GM23338 (cell line): ENCODE data around the gene CACNA1B. TPM values are rescaled to one million over a fixed set of nuclear protein-coding genes. Genes with fewer than 3 reads are reported as not detected.

Experiments
- ATAC-seq: fragments of 200-7000 bp; cut with Tn5 transposase; 3 replicates; pipeline ENCODE4 v1.9.1; 2020
- DNase-seq: peaks from one replicate; pipeline ENCODE4 v3.0.0-alpha.2; 2015; ENCODE audit warnings: low spot score
- H2AFZ ChIP-seq: fragments of 200-600 bp; sonication (generic); 2 replicates; pipeline ENCODE4 v1.8.0; 2016; ENCODE audit warnings: antibody characterized with exemption, mild to moderate bottlenecking, moderate library complexity
- H3F3A ChIP-seq: fragments of 200-600 bp; sonication (generic); replicated peaks from 2 replicates; pipeline ENCODE4 v1.8.0; 2017; ENCODE audit warnings: antibody characterized with exemption, mixed run types, low read depth
- H3K27ac ChIP-seq: fragments of 200-600 bp; sonication (generic); 2 replicates; pipeline ENCODE4 v1.6.1; 2016; ENCODE audit warnings: low read depth
- H3K27me3 ChIP-seq: fragments of 200-600 bp; sonication (generic); 2 replicates; pipeline ENCODE4 v1.8.0; 2016; ENCODE audit warnings: mild to moderate bottlenecking, mixed run types, moderate library complexity; ENCODE audit not compliant: insufficient read depth
- H3K36me3 ChIP-seq: fragments of 200-600 bp; sonication (generic); 2 replicates; pipeline ENCODE4 v1.8.0; 2016; ENCODE audit warnings: mild to moderate bottlenecking; ENCODE audit not compliant: insufficient read depth
- H3K4me1 ChIP-seq: fragments of 200-600 bp; sonication (generic); 2 replicates; pipeline ENCODE4 v1.8.0; 2016; ENCODE audit warnings: mild to moderate bottlenecking, moderate library complexity; ENCODE audit not compliant: insufficient read depth
- H3K4me2 ChIP-seq: fragments of 200-600 bp; sonication (generic); 2 replicates; pipeline ENCODE4 v1.7.1; 2017; ENCODE audit warnings: mixed run types
- H3K4me3 ChIP-seq: fragments of 200-600 bp; sonication (generic); 2 replicates; pipeline ENCODE4 v1.6.1; 2016; ENCODE audit warnings: mixed run types
- H3K79me2 ChIP-seq: fragments of 200-600 bp; sonication (generic); replicated peaks from 2 replicates; pipeline ENCODE4 v1.8.0; 2017; ENCODE audit warnings: mild to moderate bottlenecking; ENCODE audit not compliant: insufficient read depth
- H3K9me2 ChIP-seq: fragments of 200-600 bp; sonication (generic); 2 replicates; pipeline ENCODE4 v1.8.0; 2017; ENCODE audit not compliant: insufficient read depth
- H4K20me1 ChIP-seq: fragments of 200-600 bp; sonication (generic); replicated peaks from 2 replicates; pipeline ENCODE4 v1.8.0; 2017; ENCODE audit warnings: mild to moderate bottlenecking; ENCODE audit not compliant: insufficient read depth
- H3K27ac Mint-ChIP-seq: 2 replicates; pipeline ENCODE4 v1.8.0; 2020; ENCODE audit warnings: inconsistent platforms, mild to moderate bottlenecking, moderate library complexity, mixed read lengths
- H3K27me3 Mint-ChIP-seq: 3 replicates; pipeline ENCODE4 v1.8.0; 2022; ENCODE audit warnings: low read depth, mild to moderate bottlenecking, moderate library complexity, mixed read lengths, inconsistent platforms; ENCODE audit not compliant: insufficient read depth, poor library complexity
- H3K36me3 Mint-ChIP-seq: 3 replicates; pipeline ENCODE4 v1.8.0; 2021; ENCODE audit warnings: low read depth, mild to moderate bottlenecking, inconsistent platforms, moderate library complexity, mixed read lengths
- H3K4me1 Mint-ChIP-seq: 3 replicates; pipeline ENCODE4 v1.8.0; 2020; ENCODE audit warnings: mild to moderate bottlenecking, inconsistent platforms, mixed read lengths
- H3K4me3 Mint-ChIP-seq: 3 replicates; pipeline ENCODE4 v1.8.0; 2021; ENCODE audit warnings: moderate library complexity, mild to moderate bottlenecking, inconsistent platforms, mixed read lengths
- H3K9me3 Mint-ChIP-seq: 3 replicates; pipeline ENCODE4 v1.8.0; 2020; ENCODE audit warnings: moderate library complexity, mild to moderate bottlenecking, inconsistent platforms, mixed read lengths
- CREB1 ChIP-seq: fragments of 250-450 bp; sonication (Bioruptor Pico); IDR thresholded peaks from 2 replicates; pipeline ENCODE4 v1.5.0; 2020; ENCODE audit warnings: low read depth, mild to moderate bottlenecking, moderate library complexity
- CTCF ChIP-seq, 2 experiments: fragments of 200-600 bp in 1 of 2; sonication (generic) in 1 of 2; conservative IDR thresholded peaks; 2 replicates each; pipeline versions ENCODE4 v1.5.1 to v1.6.1; 2016 to 2017; ENCODE audit warnings: antibody characterized with exemption in 2 of 2, low read depth in 2 of 2, mild to moderate bottlenecking in 2 of 2, moderate library complexity in 1 of 2
- EZH2 ChIP-seq: fragments of 200-600 bp; sonication (generic); IDR thresholded peaks from one replicate; pipeline ENCODE4 v1.8.0; 2017; ENCODE audit warnings: antibody characterized with exemption, mild to moderate bottlenecking, low read depth; ENCODE audit not compliant: unreplicated experiment
- EZH2phosphoT487 ChIP-seq: fragments of 200-600 bp; sonication (generic); IDR thresholded peaks from one replicate; pipeline ENCODE4 v1.8.1; 2018; ENCODE audit warnings: antibody characterized with exemption; ENCODE audit not compliant: unreplicated experiment
- JUNB ChIP-seq: IDR thresholded peaks from one replicate; pipeline ENCODE4 v1.6.1; 2016; ENCODE audit warnings: antibody characterized with exemption; ENCODE audit not compliant: unreplicated experiment
- NANOG ChIP-seq: IDR thresholded peaks from 2 replicates; pipeline ENCODE4 v1.6.1; 2016; ENCODE audit warnings: antibody characterized with exemption, borderline replicate concordance
- POLR2AphosphoS5 ChIP-seq: IDR thresholded peaks from 2 replicates; pipeline ENCODE4 v1.6.1; 2016; ENCODE audit warnings: antibody characterized with exemption, low read depth
- REST ChIP-seq: IDR thresholded peaks from one replicate; pipeline ENCODE4 v1.6.1; 2018; ENCODE audit warnings: antibody characterized with exemption; ENCODE audit not compliant: unreplicated experiment
- STAT1 ChIP-seq: IDR thresholded peaks from one replicate; pipeline ENCODE4 v1.6.1; 2016; ENCODE audit warnings: antibody characterized with exemption; ENCODE audit not compliant: unreplicated experiment
- ZNF114 ChIP-seq: fragments of 250-450 bp; sonication (Bioruptor Pico); IDR thresholded peaks from 2 replicates; pipeline ENCODE4 v1.5.0; 2020; ENCODE audit warnings: mild to moderate bottlenecking, moderate library complexity
- ZNF331 ChIP-seq: fragments of 250-450 bp; sonication (Bioruptor Pico); IDR thresholded peaks from 2 replicates; pipeline ENCODE4 v1.5.0; 2020; ENCODE audit warnings: low read depth, mild to moderate bottlenecking, moderate library complexity
- polyA plus RNA-seq: library from polyadenylated mRNA; unstranded; fragments of >200 nt; fragmentation: Nextera tagmentation; extraction: Ambion mirVana; gene quantifications from 2 replicates; pipeline ENCODE4 v1.2.1, GENCODE V29; 2016
- total RNA-seq: library from RNA; depleted of rRNA; stranded (reverse); fragments of >200 nt; shearing (Covaris generic); gene quantifications from 2 replicates; pipeline ENCODE4 v1.2.3, GENCODE V29; 2014

The CACNA1B gene
- total and polyA plus RNA-seq, 2 experiments from 2014 or later, result 1.1 to 10.4 TPM

- Mint-ChIP-seq H3K9me3 (peaks cover 32% of the 10 kb centered on the region), H3K36me3 (peaks cover 58% of the 10 kb centered on the region), H3K4me1 (no peaks in the 10 kb centered on the region), H3K27ac (no peak overlapping the region), H3K4me3 (no peak overlapping the region), H3K27me3 (peaks cover 5% of the 10 kb centered on the region)
- Histone ChIP-seq H4K20me1 (no peaks in the 10 kb centered on the region), H3K4me3 (no peak overlapping the region), H3K36me3 (0 out of 2 replicates have a peak, but pooled peaks cover 9% of the 10 kb centered on the region), H3F3A (no peaks in the 10 kb centered on the region), H3K27me3 (no peaks in the 10 kb centered on the region), H3K4me1 (no peaks in the 10 kb centered on the region), H3K27ac (no peak overlapping the region), H3K79me2 (no peaks in the 10 kb centered on the region), H3K9me2 (no peaks in the 10 kb centered on the region), H2AFZ (no peak overlapping the region), H3K4me2 (no peak overlapping the region)
- ATAC-seq (no peak), DNase-seq (no peak)
- no peak for TF ChIP-seq CREB1
Measured at GRCh38 chr9:138096519-138096845, 218.9 kb downstream of the CACNA1B start.

- Histone ChIP-seq H3K36me3 (0 out of 2 replicates have a peak, but pooled peaks cover 8% of the 10 kb centered on the region), H3F3A (no peaks in the 10 kb centered on the region), H2AFZ (no peak overlapping the region), H3K4me1 (no peaks in the 10 kb centered on the region), H3K27me3 (no peaks in the 10 kb centered on the region), H3K4me2 (no peak overlapping the region), H3K9me2 (no peaks in the 10 kb centered on the region), H3K27ac (no peak overlapping the region), H4K20me1 (no peaks in the 10 kb centered on the region), H3K4me3 (no peak overlapping the region), H3K79me2 (no peaks in the 10 kb centered on the region)
- Mint-ChIP-seq H3K4me1 (no peaks in the 10 kb centered on the region; the same call in 2 of the 3 replicates), H3K27me3 (peaks cover 3% of the 10 kb centered on the region), H3K27ac (no peak overlapping the region), H3K36me3 (peaks cover 47% of the 10 kb centered on the region), H3K4me3 (no peak overlapping the region), H3K9me3 (peaks cover 22% of the 10 kb centered on the region)
- ATAC-seq (no peak), DNase-seq (no peak)
- no peak for TF ChIP-seq CREB1
- TF ChIP-seq POLR2AphosphoS5, result no peak
- no peak for TF ChIP-seq EZH2
- no peak for TF ChIP-seq STAT1
- TF ChIP-seq ZNF114 (CRISPR knock-in tag), result no peak
- TF ChIP-seq ZNF331 (CRISPR knock-in tag), result no peak
Measured at GRCh38 chr9:138097501-138097991, 220.0 kb downstream of the CACNA1B start.

- ATAC-seq (no peak), DNase-seq (no peak)
- Histone ChIP-seq H2AFZ (no peak overlapping the region), H3K9me2 (no peaks in the 10 kb centered on the region), H3K4me3 (no peak overlapping the region), H3K4me1 (no peaks in the 10 kb centered on the region), H4K20me1 (no peaks in the 10 kb centered on the region), H3K36me3 (0 out of 2 replicates have a peak, but pooled peaks cover 8% of the 10 kb centered on the region), H3K27ac (no peak overlapping the region), H3K79me2 (no peaks in the 10 kb centered on the region), H3F3A (no peaks in the 10 kb centered on the region), H3K4me2 (no peak overlapping the region), H3K27me3 (no peaks in the 10 kb centered on the region)
- Mint-ChIP-seq H3K4me1 (peaks cover 3% of the 10 kb centered on the region; the same call in 1 of the 3 replicates), H3K4me3 (no peak overlapping the region), H3K9me3 (peaks cover 14% of the 10 kb centered on the region), H3K27ac (no peak overlapping the region), H3K27me3 (peaks cover 6% of the 10 kb centered on the region), H3K36me3 (peaks cover 40% of the 10 kb centered on the region)
- TF ChIP-seq ZNF114 (CRISPR knock-in tag) (no peak), NANOG (no peak), POLR2AphosphoS5 (no peak), ZNF331 (CRISPR knock-in tag) (no peak), EZH2 (no peak), EZH2phosphoT487 (no peak), STAT1 (no peak), REST (no peak), CREB1 (no peak), CTCF (conservative IDR thresholded peaks at IDR 0.05; ENCODE audit: low read depth in 2 of 2) (no peak), JUNB (no peak)
Measured at GRCh38 chr9:138098116-138098907, 220.7 kb downstream of the CACNA1B start.
